H1 (cell line): ENCODE data around the gene NCBP1. TPM values are rescaled to one million over a fixed set of nuclear protein-coding genes. Genes with fewer than 3 reads are reported as not detected.

Source experiments
- CTCF ChIA-PET: fragments of 300-600 bp; sonication (Branson Sonifier 250); formaldehyde crosslinking; loops from one replicate; lab custom pipeline; 2021; ENCODE audit not compliant: partially characterized antibody; lab: Charles Lee
- POLR2A ChIA-PET: fragments of 300-600 bp; sonication (Branson Sonifier 250); formaldehyde crosslinking; loops from one replicate; lab custom pipeline; 2021; ENCODE audit warnings: inconsistent platforms; ENCODE audit not compliant: partially characterized antibody; lab: Charles Lee
- DNase-seq, 2 experiments: peaks; one replicate each; pipeline versions ENCODE4 v3.0.0 to v3.0.0-alpha.2; 2010 to 2022; ENCODE audit warnings: low spot score in 2 of 2, low read depth in 1 of 2, mixed read lengths in 1 of 2
- FAIRE-seq: peaks from 2 replicates; lab custom pipeline; 2011; peaks lifted over from hg19 to GRCh38; lab: Jason Lieb, UNC
- H2AFZ ChIP-seq: 2 replicates; pipeline ENCODE4 v1.8.1; 2012; ENCODE audit warnings: low read length, inconsistent platforms
- H2AK5ac ChIP-seq: 2 replicates; pipeline ENCODE4 v1.6.1; 2013; ENCODE audit warnings: low read depth, low read length
- H2BK120ac ChIP-seq: replicated peaks from 2 replicates; pipeline ENCODE3; 2013; ENCODE audit warnings: low read depth, low read length, inconsistent platforms
- H2BK12ac ChIP-seq: 2 replicates; pipeline ENCODE4 v1.6.1; 2013; ENCODE audit warnings: low read depth, low read length
- H2BK15ac ChIP-seq: 2 replicates; pipeline ENCODE4 v1.6.1; 2013; ENCODE audit warnings: low read length
- H2BK20ac ChIP-seq: 2 replicates; pipeline ENCODE4 v1.6.1; 2013; ENCODE audit warnings: low read length
- H2BK5ac ChIP-seq: 2 replicates; pipeline ENCODE4 v1.6.1; 2013; ENCODE audit warnings: low read depth, low read length
- H3K14ac ChIP-seq: 2 replicates; pipeline ENCODE4 v1.6.1; 2013; ENCODE audit warnings: inconsistent platforms; ENCODE audit not compliant: insufficient read length
- H3K18ac ChIP-seq: 2 replicates; pipeline ENCODE4 v1.6.1; 2013; ENCODE audit warnings: low read length; ENCODE audit errors: extremely low read depth
- H3K23ac ChIP-seq: 2 replicates; pipeline ENCODE4 v1.6.1; 2013; ENCODE audit warnings: inconsistent platforms; ENCODE audit not compliant: insufficient read length
- H3K23me2 ChIP-seq: 2 replicates; pipeline ENCODE4 v1.6.1; 2013; ENCODE audit warnings: low read depth, low read length
- H3K27ac ChIP-seq: 2 replicates; pipeline ENCODE4 v1.6.1; 2011; ENCODE audit warnings: low read depth, low read length, inconsistent platforms
- H3K27me3 ChIP-seq, 4 experiments: replicated peaks in 1 of 4; 1 replicate in 1 of 4; 2 replicates in 3 of 4; pipeline versions ENCODE4 v1.6.1 to v1.8.1; 2011 to 2013; ENCODE audit warnings: low read length in 3 of 4, mild to moderate bottlenecking in 3 of 4, inconsistent platforms in 2 of 4, mixed read lengths in 2 of 4, moderate library complexity in 1 of 4; ENCODE audit not compliant: control insufficient read depth in 3 of 4, insufficient read depth in 3 of 4; ENCODE audit errors: extremely low read depth in 1 of 4
- H3K36me3 ChIP-seq, 4 experiments: 2 replicates each; pipeline versions ENCODE4 v1.6.1 to v1.8.1; 2011 to 2013; ENCODE audit warnings: mild to moderate bottlenecking in 4 of 4, low read length in 3 of 4, moderate library complexity in 2 of 4, control low read depth in 1 of 4, inconsistent platforms in 1 of 4; ENCODE audit not compliant: insufficient read depth in 4 of 4, control insufficient read depth in 2 of 4
- H3K4ac ChIP-seq: replicated peaks from 2 replicates; pipeline ENCODE3; 2013; ENCODE audit warnings: low read length, low read depth, mixed read lengths, inconsistent platforms; ENCODE audit not compliant: insufficient read length
- H3K4me1 ChIP-seq, 4 experiments: replicated peaks in 1 of 4; 1 replicate in 1 of 4; 2 replicates in 3 of 4; pipeline versions ENCODE4 v1.6.1 to v1.8.1; 2011 to 2013; ENCODE audit warnings: low read length in 3 of 4, inconsistent platforms in 2 of 4, mixed read lengths in 1 of 4; ENCODE audit not compliant: insufficient read depth in 4 of 4, control insufficient read depth in 3 of 4
- H3K4me2 ChIP-seq, 2 experiments: 2 replicates each; pipeline versions ENCODE4 v1.6.1 to v1.8.1; 2011 to 2013; ENCODE audit warnings: low read depth in 2 of 2, low read length in 2 of 2, control low read depth in 1 of 2, inconsistent platforms in 1 of 2, mild to moderate bottlenecking in 1 of 2; ENCODE audit not compliant: insufficient read depth in 1 of 2
- H3K4me3 ChIP-seq, 4 experiments: fragments of 200-600, 300-600 bp in 1 of 4; sonication (generic), shearing (Covaris generic), sonication (Bioruptor Twin) in 1 of 4; 2 replicates each; pipeline versions ENCODE4 v1.5.1 to v1.8.1; 2011 to 2016; ENCODE audit warnings: low read length in 4 of 4, low read depth in 3 of 4, control low read depth in 2 of 4, inconsistent platforms in 2 of 4, mild to moderate bottlenecking in 2 of 4, mixed read lengths in 1 of 4, moderate library complexity in 1 of 4; ENCODE audit not compliant: insufficient read depth in 2 of 4; ENCODE audit errors: extremely low read depth in 1 of 4
- H3K56ac ChIP-seq: replicated peaks from 2 replicates; pipeline ENCODE3; 2013; ENCODE audit warnings: low read depth, mild to moderate bottlenecking, mixed read lengths, low read length, inconsistent platforms; ENCODE audit not compliant: insufficient read length
- H3K79me1 ChIP-seq: 2 replicates; pipeline ENCODE4 v1.6.1; 2013; ENCODE audit warnings: low read depth, low read length, control low read depth
- H3K79me2 ChIP-seq, 2 experiments: 2 replicates each; pipeline versions ENCODE4 v1.6.1 to v1.8.1; 2012 to 2013; ENCODE audit warnings: low read length in 2 of 2, mild to moderate bottlenecking in 2 of 2, inconsistent platforms in 1 of 2; ENCODE audit not compliant: insufficient read depth in 2 of 2, control insufficient read depth in 1 of 2
- H3K9ac ChIP-seq, 4 experiments: replicated peaks in 1 of 4; 1 replicate in 1 of 4; 2 replicates in 3 of 4; pipeline versions ENCODE4 v1.6.1 to v1.8.1; 2011 to 2013; ENCODE audit warnings: low read depth in 3 of 4, low read length in 3 of 4, control low read depth in 2 of 4, mild to moderate bottlenecking in 2 of 4, moderate library complexity in 2 of 4, inconsistent platforms in 1 of 4; ENCODE audit errors: extremely low read depth in 1 of 4
- H3K9me3 ChIP-seq, 2 experiments: 2 replicates each; pipeline versions ENCODE4 v1.6.1 to v1.8.1; 2012 to 2013; ENCODE audit warnings: mild to moderate bottlenecking in 2 of 2, moderate library complexity in 2 of 2, control low read depth in 1 of 2, inconsistent platforms in 1 of 2, low read depth in 1 of 2, low read length in 1 of 2, mixed read lengths in 1 of 2; ENCODE audit not compliant: insufficient read depth in 2 of 2
- H4K20me1 ChIP-seq, 2 experiments: replicated peaks in 1 of 2; 2 replicates each; pipeline versions ENCODE3 to v1.8.1; 2011 to 2013; ENCODE audit warnings: inconsistent platforms in 2 of 2, low read length in 2 of 2, mild to moderate bottlenecking in 1 of 2; ENCODE audit not compliant: insufficient read depth in 2 of 2, control insufficient read depth in 1 of 2
- H4K5ac ChIP-seq: 2 replicates; pipeline ENCODE4 v1.6.1; 2013; ENCODE audit warnings: low read length, low read depth, mixed read lengths, inconsistent platforms; ENCODE audit not compliant: insufficient read length
- H4K8ac ChIP-seq: 2 replicates; pipeline ENCODE4 v1.8.0; 2013; ENCODE audit warnings: mild to moderate bottlenecking, moderate library complexity, low read length, inconsistent platforms; ENCODE audit not compliant: insufficient read depth; ENCODE audit errors: extremely low read depth
- H4K91ac ChIP-seq: replicated peaks from 2 replicates; pipeline ENCODE3; 2013; ENCODE audit warnings: low read length, mixed read lengths, inconsistent platforms; ENCODE audit not compliant: insufficient read length
- CTBP2 ChIP-seq: IDR thresholded peaks from 2 replicates; pipeline ENCODE4 v1.7.0; 2011; ENCODE audit warnings: borderline replicate concordance, mild to moderate bottlenecking, moderate library complexity, mixed read lengths, low read length; ENCODE audit not compliant: insufficient read depth, insufficient read length
- GTF2F1 ChIP-seq: IDR thresholded peaks from 2 replicates; pipeline ENCODE4 v1.6.1; 2012; ENCODE audit warnings: low read depth, low read length, improper control_type of control experiment, borderline replicate concordance
- HDAC6 ChIP-seq: IDR thresholded peaks from one replicate; pipeline ENCODE4 v1.7.1; 2012; ENCODE audit warnings: low read depth, mild to moderate bottlenecking, inconsistent platforms, low read length, moderate library complexity
- RAD21 ChIP-seq, 2 experiments: IDR thresholded peaks in 1 of 2; conservative IDR thresholded peaks in 1 of 2; 2 replicates each; pipeline ENCODE4 v1.6.1; 2011; ENCODE audit warnings: low read depth in 2 of 2, low read length in 2 of 2, improper control_type of control experiment in 1 of 2, inconsistent platforms in 1 of 2, mild to moderate bottlenecking in 1 of 2, moderate library complexity in 1 of 2
- SRF ChIP-seq: IDR thresholded peaks from 2 replicates; pipeline ENCODE4 v1.6.1; 2011; ENCODE audit warnings: mild to moderate bottlenecking, low read depth, low read length, moderate library complexity
- TAF1 ChIP-seq: IDR thresholded peaks from 2 replicates; pipeline ENCODE4 v1.6.1; 2011; ENCODE audit warnings: mild to moderate bottlenecking, low read depth, low read length
- TBP ChIP-seq: IDR thresholded peaks from 2 replicates; pipeline ENCODE4 v1.6.1; 2011; ENCODE audit warnings: low read depth, low read length, improper control_type of control experiment
- WGBS, 2 experiments: shearing (Covaris generic) in 1 of 2; methylation state at CpG; one replicate each; pipeline versions ENCODE4 v1.1.6 to v1.1.7; 2013 to 2015; ENCODE audit warnings: low lambda C conversion rate in 2 of 2, mixed read lengths in 2 of 2, inconsistent platforms in 1 of 2, low coverage in 1 of 2, missing lambda C conversion rate in 1 of 2; ENCODE audit not compliant: insufficient replicate concordance in 2 of 2, insufficient coverage in 1 of 2, insufficient read length in 1 of 2; ENCODE audit errors: extremely low coverage in 1 of 2, missing lambda C conversion rate in 1 of 2; 5-methylcytosine and 5-hydroxymethylcytosine counted together
- polyA plus RNA-seq, 7 experiments: library from polyadenylated mRNA; depleted of rRNA in 3 of 7; stranded (reverse) in 5 of 7; unstranded in 2 of 7; fragments of >200 nt in 5 of 7; fragments of 200-250 nt in 2 of 7; gene quantifications; 1 replicate in 5 of 7; 2 replicates in 1 of 7; 4 replicates in 1 of 7; pipeline versions ENCODE4 v1.2.1 to v1.2.3, GENCODE V29; 2011 to 2013; ENCODE audit warnings: missing spikeins in 2 of 7, mixed read lengths in 2 of 7
- total RNA-seq: library from RNA; stranded (reverse); fragmentation: NEBNext Ultra II Directional; extraction: Animal tissue kit (Norgen Biotek cat#: 25700); gene quantifications from 2 replicates; pipeline ENCODE4 v1.2.1, GENCODE V29; 2021

NCBP1 gene
- total and polyA plus RNA-seq, 2 of the 8 experiments (the other 6 are each of a cell fraction or from before 2014, with no cell fraction given) = 14.7 to 54.0 TPM

- Histone ChIP-seq H3K4me1 (peaks cover 0 to 2% (median 1%) of the 10 kb centered on the region in 4 experiments; a peak in 2 of 7 replicates), H2BK5ac (no peak overlapping the region), H3K79me2 (no peaks in the 10 kb centered on the region), H3K4me3 (no peak overlapping the region), H3K23me2 (no peaks in the 10 kb centered on the region), H2BK120ac (no peak overlapping the region), H3K27ac (no peak overlapping the region), H3K4me2 (no peak overlapping the region), H2BK20ac (no peak overlapping the region), H2AK5ac (no peak overlapping the region), H4K20me1 (peaks cover 0 to 2% of the 10 kb centered on the region in 2 experiments), H4K8ac (no peak overlapping the region), H4K91ac (no peak overlapping the region), H4K5ac (no peak overlapping the region), H3K36me3 (no peaks in the 10 kb centered on the region), H3K14ac (no peak overlapping the region), H2BK12ac (no peak overlapping the region), H3K56ac (no peak overlapping the region), H2AFZ (no peak overlapping the region), H3K9me3 (no peaks in the 10 kb centered on the region), H3K18ac (no peak overlapping the region), H3K23ac (no peak overlapping the region), H3K27me3 (no peaks in the 10 kb centered on the region; a peak in 1 of 7 replicates), H2BK15ac (no peak overlapping the region), H3K4ac (no peak overlapping the region), H3K9ac (no peak overlapping the region), H3K79me1 (no peaks in the 10 kb centered on the region)
- DNase-seq (no peak), FAIRE-seq (no peak)
- no peak for TF ChIP-seq CTBP2
- TF ChIP-seq TAF1 = no peak
- TF ChIP-seq HDAC6 = no peak
- no peak for TF ChIP-seq RAD21 (IDR thresholded peaks at IDR 0.05 in 1 of 2, conservative IDR thresholded peaks at IDR 0.05 in 1 of 2; ENCODE audit: low read depth in 2 of 2, low read length in 2 of 2)
- TF ChIP-seq SRF = no peak
- no peak for TF ChIP-seq GTF2F1
- TF ChIP-seq TBP = no peak
- 69% methylated on average over 2 of the region's 2 CpGs; no CpG with 5 or more reads in 1 of the 2 experiments for WGBS, 2 experiments
- POLR2A ChIA-PET = no interaction called here
- CTCF ChIA-PET = interaction anchor here (1.0 to 2.1 kb wide), 4 partner anchors 9 to 195 kb away, joined by 3 to 10 read pairs (median 4); no protein-coding TSS in a partner anchor
These were observed 72.6 kb downstream of the NCBP1 start for GRCh38 chr9:97706246-97706645.
